DND-41 (cell line): ENCODE results near the gene REN.

Source experiments
- EZH2 ChIP-seq: IDR thresholded peaks from 3 replicates; pipeline ENCODE4 v1.6.1; 2012; ENCODE audit warnings: borderline replicate concordance, low read depth, mild to moderate bottlenecking, moderate library complexity, low read length, inconsistent platforms; ENCODE audit not compliant: severe bottlenecking
- TF ChIP-seq, protein P1 (sequence below): IDR thresholded peaks from 2 replicates; pipeline ENCODE4 v1.5.1; 2012; ENCODE audit warnings: borderline replicate concordance, low read length, moderate library complexity, mild to moderate bottlenecking; ENCODE audit not compliant: poor library complexity, severe bottlenecking; ENCODE audit errors: extremely low read depth

- TF ChIP-seq, protein P1, sequence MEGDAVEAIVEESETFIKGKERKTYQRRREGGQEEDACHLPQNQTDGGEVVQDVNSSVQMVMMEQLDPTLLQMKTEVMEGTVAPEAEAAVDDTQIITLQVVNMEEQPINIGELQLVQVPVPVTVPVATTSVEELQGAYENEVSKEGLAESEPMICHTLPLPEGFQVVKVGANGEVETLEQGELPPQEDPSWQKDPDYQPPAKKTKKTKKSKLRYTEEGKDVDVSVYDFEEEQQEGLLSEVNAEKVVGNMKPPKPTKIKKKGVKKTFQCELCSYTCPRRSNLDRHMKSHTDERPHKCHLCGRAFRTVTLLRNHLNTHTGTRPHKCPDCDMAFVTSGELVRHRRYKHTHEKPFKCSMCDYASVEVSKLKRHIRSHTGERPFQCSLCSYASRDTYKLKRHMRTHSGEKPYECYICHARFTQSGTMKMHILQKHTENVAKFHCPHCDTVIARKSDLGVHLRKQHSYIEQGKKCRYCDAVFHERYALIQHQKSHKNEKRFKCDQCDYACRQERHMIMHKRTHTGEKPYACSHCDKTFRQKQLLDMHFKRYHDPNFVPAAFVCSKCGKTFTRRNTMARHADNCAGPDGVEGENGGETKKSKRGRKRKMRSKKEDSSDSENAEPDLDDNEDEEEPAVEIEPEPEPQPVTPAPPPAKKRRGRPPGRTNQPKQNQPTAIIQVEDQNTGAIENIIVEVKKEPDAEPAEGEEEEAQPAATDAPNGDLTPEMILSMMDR = no peak
- no peak for TF ChIP-seq EZH2
Measured at GRCh38 chr1:204106825-204107224, 59.3 kb downstream of the REN start.
